H9 (cell line): ENCODE measurements around the gene C7orf57. TPM values are rescaled to one million over a fixed set of nuclear protein-coding genes. Genes with fewer than 3 reads are reported as not detected.

ENCODE experiments used
- DNase-seq: peaks from one replicate; pipeline ENCODE4 v3.0.0-alpha.2; 2017
- H2AFZ ChIP-seq: one replicate; pipeline ENCODE4 v1.6.1; 2013; ENCODE audit warnings: mild to moderate bottlenecking, low read length, control low read depth, moderate library complexity
- H2AK5ac ChIP-seq: 2 replicates; pipeline ENCODE4 v1.6.1; 2013; ENCODE audit warnings: low read length, control low read depth, mixed read lengths; ENCODE audit not compliant: insufficient read length
- H2BK120ac ChIP-seq: one replicate; pipeline ENCODE4 v1.6.1; 2013; ENCODE audit warnings: low read depth, mild to moderate bottlenecking, low read length, control low read depth, inconsistent platforms; ENCODE audit not compliant: poor library complexity, severe bottlenecking
- H2BK12ac ChIP-seq: 2 replicates; pipeline ENCODE4 v1.6.1; 2013; ENCODE audit warnings: low read length, control low read depth, mixed read lengths, low read depth; ENCODE audit not compliant: insufficient read length
- H2BK15ac ChIP-seq: 2 replicates; pipeline ENCODE4 v1.6.1; 2013; ENCODE audit warnings: low read depth, low read length, control low read depth
- H2BK20ac ChIP-seq: one replicate; pipeline ENCODE4 v1.6.1; 2013; ENCODE audit warnings: low read depth, mild to moderate bottlenecking, low read length, control low read depth, inconsistent platforms; ENCODE audit not compliant: poor library complexity, severe bottlenecking
- H2BK5ac ChIP-seq: 2 replicates; pipeline ENCODE4 v1.6.1; 2013; ENCODE audit warnings: low read length, control low read depth, mixed read lengths; ENCODE audit not compliant: insufficient read length
- H3K14ac ChIP-seq: 2 replicates; pipeline ENCODE4 v1.6.1; 2013; ENCODE audit warnings: low read length, control low read depth; ENCODE audit not compliant: insufficient read depth
- H3K18ac ChIP-seq: 2 replicates; pipeline ENCODE4 v1.6.1; 2013; ENCODE audit warnings: low read depth, mild to moderate bottlenecking, mixed read lengths, low read length, control low read depth; ENCODE audit not compliant: insufficient read length
- H3K23ac ChIP-seq: 2 replicates; pipeline ENCODE4 v1.6.1; 2013; ENCODE audit warnings: low read length, control low read depth, mixed read lengths, low read depth; ENCODE audit not compliant: insufficient read length
- H3K23me2 ChIP-seq: 2 replicates; pipeline ENCODE4 v1.6.1; 2013; ENCODE audit warnings: low read depth, mild to moderate bottlenecking, mixed read lengths, low read length, control low read depth; ENCODE audit not compliant: insufficient read length, poor library complexity, severe bottlenecking
- H3K27ac ChIP-seq: 2 replicates; pipeline ENCODE4 v1.5.1; 2013; ENCODE audit warnings: low read length, control low read depth, mixed read lengths, low read depth; ENCODE audit not compliant: insufficient read length
- H3K27me3 ChIP-seq: 2 replicates; pipeline ENCODE4 v1.6.1; 2013; ENCODE audit warnings: low read length, control low read depth, inconsistent platforms; ENCODE audit not compliant: insufficient read depth
- H3K4ac ChIP-seq: 2 replicates; pipeline ENCODE4 v1.6.1; 2013; ENCODE audit warnings: low read depth, mild to moderate bottlenecking, control low read depth, inconsistent platforms, low read length, moderate library complexity
- H3K4me1 ChIP-seq: 2 replicates; pipeline ENCODE4 v1.6.1; 2013; ENCODE audit warnings: low read length, control low read depth, inconsistent platforms; ENCODE audit not compliant: insufficient read depth
- H3K4me2 ChIP-seq: 2 replicates; pipeline ENCODE4 v1.6.1; 2013; ENCODE audit warnings: low read length, control low read depth, mixed read lengths; ENCODE audit not compliant: insufficient read length, insufficient read depth
- H3K56ac ChIP-seq: 2 replicates; pipeline ENCODE4 v1.6.1; 2013; ENCODE audit warnings: low read depth, mild to moderate bottlenecking, mixed read lengths, low read length, control low read depth; ENCODE audit not compliant: insufficient read length
- H3K79me1 ChIP-seq: 2 replicates; pipeline ENCODE4 v1.6.1; 2013; ENCODE audit warnings: low read depth, mild to moderate bottlenecking, moderate library complexity, low read length, control low read depth, inconsistent platforms; ENCODE audit not compliant: insufficient read depth, poor library complexity, severe bottlenecking
- H3K79me2 ChIP-seq: 2 replicates; pipeline ENCODE4 v1.6.1; 2013; ENCODE audit warnings: low read length, control low read depth, inconsistent platforms; ENCODE audit not compliant: insufficient read depth
- H3K9ac ChIP-seq: 2 replicates; pipeline ENCODE4 v1.6.1; 2013; ENCODE audit warnings: low read length, control low read depth, mixed read lengths; ENCODE audit not compliant: insufficient read length; ENCODE audit errors: extremely low read depth
- H3K9me3 ChIP-seq: one replicate; pipeline ENCODE4 v1.6.1; 2013; ENCODE audit warnings: low read depth, low read length, inconsistent platforms; ENCODE audit not compliant: control insufficient read depth
- H3T11ph ChIP-seq: one replicate; pipeline ENCODE4 v1.6.1; 2013; ENCODE audit warnings: mild to moderate bottlenecking, low read length, control low read depth, inconsistent platforms
- H4K20me1 ChIP-seq: one replicate; pipeline ENCODE4 v1.6.1; 2013; ENCODE audit not compliant: control insufficient read depth, insufficient read length, insufficient read depth
- H4K5ac ChIP-seq: 2 replicates; pipeline ENCODE4 v1.6.1; 2013; ENCODE audit warnings: low read depth, mild to moderate bottlenecking, mixed read lengths, low read length, control low read depth; ENCODE audit not compliant: insufficient read length
- H4K8ac ChIP-seq: replicated peaks from 2 replicates; pipeline ENCODE4 v1.6.1; 2013; ENCODE audit warnings: low read length, control low read depth, mixed read lengths, low read depth; ENCODE audit not compliant: insufficient read length
- H4K91ac ChIP-seq: 2 replicates; pipeline ENCODE4 v1.6.1; 2013; ENCODE audit warnings: low read depth, mild to moderate bottlenecking, moderate library complexity, mixed read lengths, low read length, control low read depth; ENCODE audit not compliant: insufficient read length
- H3K27ac Mint-ChIP-seq, 3 experiments: 2 replicates in 2 of 3; 3 replicates in 1 of 3; pipeline ENCODE4 v1.8.0; 2020 to 2021; ENCODE audit warnings: mixed read lengths in 3 of 3, mild to moderate bottlenecking in 1 of 3, moderate library complexity in 1 of 3
- H3K27me3 Mint-ChIP-seq: 2 replicates; pipeline ENCODE4 v1.8.0; 2021; ENCODE audit warnings: low read depth, mild to moderate bottlenecking, moderate library complexity, mixed read lengths
- H3K36me3 Mint-ChIP-seq, 3 experiments: 2 replicates in 2 of 3; 3 replicates in 1 of 3; pipeline ENCODE4 v1.8.0; 2020 to 2021; ENCODE audit warnings: low read depth in 3 of 3, mixed read lengths in 3 of 3; ENCODE audit not compliant: insufficient read depth in 1 of 3
- H3K4me1 Mint-ChIP-seq, 2 experiments: 2 replicates each; pipeline ENCODE4 v1.8.0; 2020; ENCODE audit warnings: mixed read lengths in 2 of 2
- H3K4me3 Mint-ChIP-seq, 2 experiments: 2 replicates in 1 of 2; 3 replicates in 1 of 2; pipeline ENCODE4 v1.8.0; 2020 to 2021; ENCODE audit warnings: mild to moderate bottlenecking in 2 of 2, mixed read lengths in 2 of 2, moderate library complexity in 1 of 2
- H3K9me3 Mint-ChIP-seq, 2 experiments: 2 replicates in 1 of 2; 3 replicates in 1 of 2; pipeline ENCODE4 v1.8.0; 2020; ENCODE audit warnings: mild to moderate bottlenecking in 2 of 2, mixed read lengths in 2 of 2, moderate library complexity in 1 of 2
- WGBS: extraction: QIAGEN DNeasy Blood & Tissue Kit; methylation state at CpG from one replicate; pipeline ENCODE4 v1.1.7; 2013; ENCODE audit warnings: missing lambda C conversion rate, low lambda C conversion rate, mixed read lengths; ENCODE audit not compliant: insufficient read length; ENCODE audit errors: extremely low coverage; 5-methylcytosine and 5-hydroxymethylcytosine counted together
- total RNA-seq: library from RNA; stranded (reverse); gene quantifications from 2 replicates; pipeline ENCODE4 v1.2.1, GENCODE V29; 2021
- TF ChIP-seq, protein P1 (sequence below): fragments of 200-600 bp; sonication (generic); conservative IDR thresholded peaks from 3 replicates; pipeline ENCODE4 v1.8.0; 2021; ENCODE audit warnings: antibody characterized with exemption, mild to moderate bottlenecking

The C7orf57 gene
- total RNA-seq, 1 experiment from 2014 or later = not detected

DNA sequence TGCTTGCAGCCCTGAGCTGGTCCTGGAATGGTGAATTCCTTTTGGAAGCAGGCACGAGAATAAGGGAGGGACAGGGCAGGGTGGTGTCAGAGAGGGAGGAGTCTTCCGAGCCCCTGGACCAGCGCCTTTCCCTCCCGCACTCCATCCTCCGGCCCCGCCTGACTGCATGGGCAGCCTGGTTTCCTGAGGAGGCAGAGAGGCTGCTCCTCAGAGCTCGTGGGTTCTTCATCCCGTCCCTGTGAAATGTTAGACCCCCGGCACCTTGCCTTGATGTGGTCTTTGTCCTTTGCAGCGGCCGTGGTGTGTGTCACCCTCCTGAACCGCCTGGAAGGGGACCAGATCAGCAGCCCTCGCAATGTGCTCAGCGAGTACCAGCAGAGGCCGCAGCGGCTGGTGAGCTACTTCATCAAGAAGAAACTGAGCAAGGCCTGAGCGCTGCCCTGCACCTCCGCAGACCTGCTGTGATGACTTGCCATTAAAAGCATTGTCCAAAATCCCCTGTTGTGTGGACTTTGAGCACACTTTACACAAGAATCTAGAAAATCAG lies 72.7 kb downstream of the C7orf57 start:
- Histone ChIP-seq H2BK5ac (no peak overlapping the region), H3K4ac (no peak overlapping the region), H3K27ac (no peak overlapping the region), H3K27me3 (no peaks in the 10 kb centered on the region), H3K23ac (no peak overlapping the region), H2AK5ac (no peak overlapping the region), H3K9me3 (no peaks in the 10 kb centered on the region), H3K4me1 (no peaks in the 10 kb centered on the region), H4K91ac (no peak overlapping the region), H3K79me2 (no peaks in the 10 kb centered on the region), H4K8ac (no peak overlapping the region), H3K79me1 (no peaks in the 10 kb centered on the region), H2BK12ac (no peak overlapping the region), H4K20me1 (no peaks in the 10 kb centered on the region), H2AFZ (no peak overlapping the region), H3K4me2 (no peak overlapping the region), H2BK15ac (no peak overlapping the region), H3K56ac (no peak overlapping the region), H3K9ac (no peak overlapping the region), H2BK20ac (no peak overlapping the region), H3K23me2 (no peaks in the 10 kb centered on the region), H3T11ph (no peak overlapping the region), H4K5ac (no peak overlapping the region), H3K14ac (no peak overlapping the region), H3K18ac (no peak overlapping the region), H2BK120ac (no peak overlapping the region)
- Mint-ChIP-seq H3K4me1 (peaks cover 15 to 20% of the 10 kb centered on the region in 2 experiments), H3K9me3 (no peaks in the 10 kb centered on the region), H3K36me3 (peaks cover 34 to 59% (median 53%) of the 10 kb centered on the region in 3 experiments; a peak in 6 of 7 replicates), H3K27ac (no peak overlapping the region), H3K27me3 (no peaks in the 10 kb centered on the region), H3K4me3 (no peak overlapping the region)
- no peak for DNase-seq
- TF ChIP-seq, protein P1, sequence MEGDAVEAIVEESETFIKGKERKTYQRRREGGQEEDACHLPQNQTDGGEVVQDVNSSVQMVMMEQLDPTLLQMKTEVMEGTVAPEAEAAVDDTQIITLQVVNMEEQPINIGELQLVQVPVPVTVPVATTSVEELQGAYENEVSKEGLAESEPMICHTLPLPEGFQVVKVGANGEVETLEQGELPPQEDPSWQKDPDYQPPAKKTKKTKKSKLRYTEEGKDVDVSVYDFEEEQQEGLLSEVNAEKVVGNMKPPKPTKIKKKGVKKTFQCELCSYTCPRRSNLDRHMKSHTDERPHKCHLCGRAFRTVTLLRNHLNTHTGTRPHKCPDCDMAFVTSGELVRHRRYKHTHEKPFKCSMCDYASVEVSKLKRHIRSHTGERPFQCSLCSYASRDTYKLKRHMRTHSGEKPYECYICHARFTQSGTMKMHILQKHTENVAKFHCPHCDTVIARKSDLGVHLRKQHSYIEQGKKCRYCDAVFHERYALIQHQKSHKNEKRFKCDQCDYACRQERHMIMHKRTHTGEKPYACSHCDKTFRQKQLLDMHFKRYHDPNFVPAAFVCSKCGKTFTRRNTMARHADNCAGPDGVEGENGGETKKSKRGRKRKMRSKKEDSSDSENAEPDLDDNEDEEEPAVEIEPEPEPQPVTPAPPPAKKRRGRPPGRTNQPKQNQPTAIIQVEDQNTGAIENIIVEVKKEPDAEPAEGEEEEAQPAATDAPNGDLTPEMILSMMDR = no peak
- no CpG with 5 or more reads among the region's 18 CpGs for WGBS
